HCT116 (cell line): ENCODE data around the gene CERS3. TPM values are rescaled to one million over a fixed set of nuclear protein-coding genes. Genes with fewer than 3 reads are reported as not detected.

Source experiments
- ATAC-seq: fragments of 200-7000 bp; cut with Tn5 transposase; 2 replicates; pipeline ENCODE4 v1.9.1; 2020; ENCODE audit warnings: mild to moderate bottlenecking, moderate library complexity
- BruUV-seq: library from RNA; stranded (reverse); fragments of 400-500 nt; replicated peaks from 2 replicates; lab custom pipeline; 2021; lab: Mats Ljungman, UMichigan
- CTCF ChIA-PET: fragments of 300-600 bp; sonication (Branson Sonifier 250); formaldehyde crosslinking; loops from one replicate; lab custom pipeline; 2021; ENCODE audit warnings: antibody characterized with exemption; lab: Charles Lee
- POLR2A ChIA-PET: fragments of 300-600, 350-600 bp; sonication (Branson Sonifier 250); formaldehyde crosslinking; loops from one replicate; lab custom pipeline; 2021; ENCODE audit warnings: antibody characterized with exemption; lab: Charles Lee
- RAD21 ChIA-PET, 2 experiments: fragments of 300-600 bp; sonication (Branson Sonifier 250); formaldehyde crosslinking; loops; one replicate each; lab custom pipeline; 2023; ENCODE audit warnings: low total read pairs in 2 of 2; ENCODE audit not compliant: uncharacterized antibody in 2 of 2, unreplicated experiment in 2 of 2, low non-redundant PET in 1 of 2; lab: Charles Lee
- DNase-seq: peaks from one replicate; pipeline ENCODE4 v3.0.0-alpha.2; 2010; ENCODE audit warnings: low read depth, low spot score
- H2AFZ ChIP-seq: fragments of 200-600 bp; shearing (Covaris generic), sonication (generic); 2 replicates; pipeline ENCODE4 v1.6.1; 2017; ENCODE audit warnings: low read depth, mixed run types, mixed read lengths, antibody characterized with exemption, low read length; ENCODE audit not compliant: poor library complexity, severe bottlenecking
- H3K27ac ChIP-seq: 2 replicates; pipeline ENCODE4 v1.5.1; 2012; ENCODE audit warnings: low read depth, low read length
- H3K27me3 ChIP-seq: fragments of 200-600 bp; sonication (generic); 2 replicates; pipeline ENCODE4 v1.6.1; 2016; ENCODE audit warnings: mixed run types, low read length, mixed read lengths; ENCODE audit not compliant: insufficient read depth
- H3K36me3 ChIP-seq, 2 experiments: fragments of 200-500 bp in 1 of 2; fragments of 200-600 bp in 1 of 2; sonication (Bioruptor generic) in 1 of 2; sonication (generic) in 1 of 2; 2 replicates each; pipeline versions ENCODE4 v1.5.1 to v1.6.1; 2014 to 2016; ENCODE audit warnings: low read length in 2 of 2, inconsistent platforms in 1 of 2, mixed read lengths in 1 of 2, mixed run types in 1 of 2; ENCODE audit not compliant: insufficient read depth in 2 of 2, control insufficient read depth in 1 of 2
- H3K4me1 ChIP-seq, 2 experiments: fragments of 200-600 bp in 1 of 2; sonication (generic) in 1 of 2; 2 replicates each; pipeline versions ENCODE4 v1.5.1 to v1.6.1; 2012 to 2017; ENCODE audit warnings: low read length in 2 of 2, inconsistent platforms in 1 of 2, mild to moderate bottlenecking in 1 of 2, mixed read lengths in 1 of 2, mixed run types in 1 of 2, moderate library complexity in 1 of 2; ENCODE audit not compliant: insufficient read depth in 2 of 2, control insufficient read depth in 1 of 2
- H3K4me2 ChIP-seq: fragments of 200-600 bp; sonication (generic); 2 replicates; pipeline ENCODE4 v1.6.1; 2017; ENCODE audit warnings: mixed run types, low read length, mixed read lengths
- H3K4me3 ChIP-seq, 2 experiments: fragments of 200-600 bp in 1 of 2; sonication (generic) in 1 of 2; replicated peaks in 1 of 2; 2 replicates each; pipeline ENCODE4 v1.5.1; 2011 to 2016; ENCODE audit warnings: low read length in 2 of 2, control low read depth in 1 of 2, low read depth in 1 of 2, mild to moderate bottlenecking in 1 of 2, mixed read lengths in 1 of 2, mixed run types in 1 of 2
- H3K79me2 ChIP-seq: fragments of 200-600 bp; sonication (generic); 2 replicates; pipeline ENCODE4 v1.6.1; 2017; ENCODE audit warnings: mild to moderate bottlenecking, mixed run types, low read length, moderate library complexity, mixed read lengths; ENCODE audit not compliant: insufficient read depth
- H3K9ac ChIP-seq: fragments of 200-600 bp; sonication (generic); 2 replicates; pipeline ENCODE4 v1.6.1; 2016; ENCODE audit warnings: low read length, mixed read lengths
- H3K9me2 ChIP-seq: fragments of 200-600 bp; sonication (generic), shearing (Covaris generic); 2 replicates; pipeline ENCODE4 v1.6.1; 2017; ENCODE audit warnings: mixed run types, mild to moderate bottlenecking, moderate library complexity; ENCODE audit not compliant: insufficient read depth
- H3K9me3 ChIP-seq, 2 experiments: fragments of 200-500 bp in 1 of 2; fragments of 200-600 bp in 1 of 2; sonication (Bioruptor generic) in 1 of 2; sonication (generic) in 1 of 2; 2 replicates each; pipeline ENCODE4 v1.6.1; 2014 to 2017; ENCODE audit warnings: low read length in 2 of 2, mixed read lengths in 2 of 2, inconsistent platforms in 1 of 2, low read depth in 1 of 2, mild to moderate bottlenecking in 1 of 2, mixed run types in 1 of 2, moderate library complexity in 1 of 2; ENCODE audit not compliant: control insufficient read depth in 1 of 2, insufficient read depth in 1 of 2
- H4K20me1 ChIP-seq: fragments of 200-600 bp; sonication (generic), shearing (Covaris generic); 2 replicates; pipeline ENCODE4 v1.6.1; 2017; ENCODE audit warnings: mixed run types, mild to moderate bottlenecking, moderate library complexity; ENCODE audit not compliant: insufficient read depth
- CEBPB ChIP-seq: IDR thresholded peaks from 2 replicates; pipeline ENCODE4 v1.6.1; 2012; ENCODE audit warnings: low read depth
- CTCF ChIP-seq, 3 experiments: fragments of 200-600 bp in 1 of 3; sonication (generic) in 1 of 3; IDR thresholded peaks in 2 of 3; conservative IDR thresholded peaks in 1 of 3; 2 replicates each; pipeline ENCODE4 v1.5.1; 2012 to 2017; ENCODE audit warnings: low read depth in 2 of 3, low read length in 2 of 3, antibody characterized with exemption in 1 of 3, borderline replicate concordance in 1 of 3, control low read depth in 1 of 3, mild to moderate bottlenecking in 1 of 3, mixed read lengths in 1 of 3, mixed run types in 1 of 3, moderate library complexity in 1 of 3; ENCODE audit not compliant: insufficient read depth in 1 of 3
- ELF1 ChIP-seq: IDR thresholded peaks from 2 replicates; pipeline ENCODE4 v1.6.1; 2012; ENCODE audit warnings: low read depth, borderline replicate concordance
- EZH2 ChIP-seq: fragments of 200-600 bp; sonication (generic); IDR thresholded peaks from 2 replicates; pipeline ENCODE4 v1.6.1; 2017; ENCODE audit warnings: antibody characterized with exemption, mixed run types
- FOSL1 ChIP-seq: IDR thresholded peaks from 2 replicates; pipeline ENCODE4 v1.6.1; 2012; ENCODE audit warnings: low read depth
- POLR2AphosphoS5 ChIP-seq: IDR thresholded peaks from 2 replicates; pipeline ENCODE4 v1.6.1; 2011; ENCODE audit warnings: mild to moderate bottlenecking, low read depth, low read length, moderate library complexity
- REST ChIP-seq: IDR thresholded peaks from 2 replicates; pipeline ENCODE4 v1.6.1; 2012; ENCODE audit warnings: low read depth
- SIN3A ChIP-seq: IDR thresholded peaks from 2 replicates; pipeline ENCODE4 v1.6.1; 2012; ENCODE audit warnings: low read depth
- YY1 ChIP-seq: IDR thresholded peaks from 2 replicates; pipeline ENCODE4 v1.6.1; 2011; ENCODE audit warnings: low read length, low read depth, moderate library complexity, mild to moderate bottlenecking; ENCODE audit not compliant: insufficient replicate concordance; ENCODE audit errors: extremely low read depth
- ZFX ChIP-seq: fragments of 450-650 bp; IDR thresholded peaks from 2 replicates; pipeline ENCODE4 v1.6.1; 2017
- ZNF274 ChIP-seq: fragments of 200-500 bp; sonication (Bioruptor generic); IDR thresholded peaks from 2 replicates; pipeline ENCODE4 v1.6.1; 2014; ENCODE audit warnings: mild to moderate bottlenecking, low read depth, low read length, inconsistent platforms
- intact Hi-C: fragments of 100-400 bp; cut with micrococcal nuclease; formaldehyde crosslinking; loops from 2 replicates; pipeline ENCODE4 v1.10.0; 2022
- total RNA-seq: library from RNA; stranded (reverse); gene quantifications from one replicate; pipeline ENCODE4 v1.2.1, GENCODE V29; 2021; ENCODE audit not compliant: unreplicated experiment

The CERS3 gene
- total RNA-seq, 1 experiment from 2014 or later: not detected

GRCh38 chr15:100524326-100524725 lies 4.4 kb downstream of the CERS3 start:
- H3K9me3 ChIP-seq: no peaks in the 10 kb centered on the region
- no peak overlapping the region for H3K4me2 ChIP-seq
- H3K36me3 ChIP-seq: no peaks in the 10 kb centered on the region
- TF ChIP-seq SIN3A (no peak), YY1 (no peak), EZH2 (no peak), CEBPB (no peak), REST (no peak), FOSL1 (no peak)
- BruUV-seq: no TSS peak
- no peak overlapping the region for H3K4me3 ChIP-seq
- ChIA-PET POLR2A (interaction anchor here (0.8 kb wide), 1 partner anchor 124 kb away, joined by 3 read pairs; no protein-coding TSS in a partner anchor), RAD21 (no interaction called here), CTCF (no interaction called here)
- H3K9me2 ChIP-seq: no peaks in the 10 kb centered on the region
- no peak overlapping the region for H2AFZ ChIP-seq
- H3K4me1 ChIP-seq: no peaks in the 10 kb centered on the region
- intact Hi-C loops: no loop called here
- H4K20me1 ChIP-seq: no peaks in the 10 kb centered on the region
- H3K9ac ChIP-seq: no peak overlapping the region
- no peak overlapping the region for H3K27ac ChIP-seq
- ATAC-seq (no peak), DNase-seq (no peak)
- H3K79me2 ChIP-seq: no peaks in the 10 kb centered on the region
- peaks cover 9% of the 10 kb centered on the region; the same call in 1 of the 2 replicates for H3K27me3 ChIP-seq

- no peak overlapping the region for H3K4me3 ChIP-seq
- ChIA-PET CTCF (no interaction called here), RAD21 (no interaction called here), POLR2A (no interaction called here)
- no peaks in the 10 kb centered on the region for H3K4me1 ChIP-seq
- intact Hi-C loops: no loop called here
- ATAC-seq (no peak), DNase-seq (no peak)
- no peaks in the 10 kb centered on the region for H3K79me2 ChIP-seq
- H3K9me2 ChIP-seq: no peaks in the 10 kb centered on the region
- peaks cover 5% of the 10 kb centered on the region for H3K27me3 ChIP-seq
- no peak overlapping the region for H3K9ac ChIP-seq
- no peaks in the 10 kb centered on the region for H4K20me1 ChIP-seq
- BruUV-seq: no TSS peak
- H2AFZ ChIP-seq: no peak overlapping the region
- no peaks in the 10 kb centered on the region for H3K36me3 ChIP-seq
- H3K9me3 ChIP-seq: no peaks in the 10 kb centered on the region
- no peak overlapping the region for H3K4me2 ChIP-seq
- H3K27ac ChIP-seq: no peak overlapping the region
- TF ChIP-seq REST (no peak), ZFX (no peak), ELF1 (no peak), CTCF (IDR thresholded peaks at IDR 0.05 in 2 of 3, conservative IDR thresholded peaks at IDR 0.05 in 1 of 3; ENCODE audit: borderline replicate concordance in 1 of 3, insufficient read depth in 1 of 3, low read depth in 2 of 3, low read length in 2 of 3) (no peak), CEBPB (no peak), POLR2AphosphoS5 (no peak), ZNF274 (no peak)
These were observed 6.8 kb downstream of the CERS3 start for GRCh38 chr15:100521907-100522306.
